Measurements from ENCODE around the gene MBNL1. TPM values are rescaled to one million over a fixed set of nuclear protein-coding genes. Genes with fewer than 3 reads are reported as not detected.

Gene MBNL1
- total and polyA plus RNA-seq, 4 donors = 17.1 to 110 (median 62.3) TPM

- TF ChIP-seq FOXA2 (IDR thresholded peaks at IDR 0.05) (no peak), ZBTB33 (IDR thresholded peaks at IDR 0.05) (peak; percentile 26), RAD21 (IDR thresholded peaks at IDR 0.05) (peak; percentile 32 to 46), HNF4A (conservative IDR thresholded peaks at IDR 0.05) (peak; percentile 87), NR2F2 (IDR thresholded peaks at IDR 0.05) (peak; percentile 8), GABPA (IDR thresholded peaks at IDR 0.05 in 1 of 2, conservative IDR thresholded peaks at IDR 0.05 in 1 of 2) (no peak), JUND (IDR thresholded peaks at IDR 0.05) (peak; percentile 91 to 96)
These were observed 33.8 kb downstream of the MBNL1 start (continued) for GRCh38 chr3:152302521-152303021.

- H3K9ac ChIP-seq (ENCODE audit: low read depth in 1 of 2, low read length in 2 of 2) = no peak overlapping the region
- H3K9me3 ChIP-seq (ENCODE audit: control insufficient read depth in 4 of 4, low read length in 3 of 4) = no peaks in the 10 kb centered on the region
- no peaks in the 10 kb centered on the region for H3K27me3 ChIP-seq (ENCODE audit: control insufficient read depth in 4 of 4, insufficient read depth in 4 of 4, low read length in 3 of 4)
- no peak overlapping the region for H3K4me3 ChIP-seq (ENCODE audit: low read depth in 1 of 3, low read length in 3 of 3)
- no peak for TF ChIP-seq YY1 (IDR thresholded peaks at IDR 0.05)
- no peak for TF ChIP-seq REST (IDR thresholded peaks at IDR 0.05)
- TF ChIP-seq HNF4A (conservative IDR thresholded peaks at IDR 0.05) = no peak
- no peak for TF ChIP-seq HNF4G (IDR thresholded peaks at IDR 0.05)
- TF ChIP-seq FOXA2 (IDR thresholded peaks at IDR 0.05) = no peak
- TF ChIP-seq GABPA (IDR thresholded peaks at IDR 0.05 in 1 of 2, conservative IDR thresholded peaks at IDR 0.05 in 1 of 2) = no peak
- TF ChIP-seq MAX (IDR thresholded peaks at IDR 0.05) = no peak
- no peak for TF ChIP-seq CTCF (IDR thresholded peaks at IDR 0.05; ENCODE audit: low read depth, low read length, missing input control)
- no peak for TF ChIP-seq EGR1 (IDR thresholded peaks at IDR 0.05; ENCODE audit: low read depth in 2 of 2)
- TF ChIP-seq RAD21 (IDR thresholded peaks at IDR 0.05) = no peak
- TF ChIP-seq ZBTB33 (IDR thresholded peaks at IDR 0.05) = no peak
- no peak for TF ChIP-seq RXRA (IDR thresholded peaks at IDR 0.05)
- no peak for TF ChIP-seq ATF3 (IDR thresholded peaks at IDR 0.05)
- TF ChIP-seq NR2F2 (IDR thresholded peaks at IDR 0.05) = no peak
- no peak for TF ChIP-seq SP1 (IDR thresholded peaks at IDR 0.05)
- TF ChIP-seq JUND (IDR thresholded peaks at IDR 0.05) = no peak
- TF ChIP-seq TAF1 (conservative IDR thresholded peaks at IDR 0.05) = no peak
- no peak for TF ChIP-seq FOXA1 (IDR thresholded peaks at IDR 0.05)
- H3K4me1 ChIP-seq (ENCODE audit: control insufficient read depth in 4 of 4, insufficient read depth in 4 of 4, low read length in 3 of 4) = peaks cover 7 to 36% (median 25%) of the 10 kb centered on the region in 4 donors
- peaks cover 0 to 4% (median 0%) of the 10 kb centered on the region in 4 donors for H3K36me3 ChIP-seq (ENCODE audit: control insufficient read depth in 4 of 4, insufficient read depth in 3 of 4, low read depth in 1 of 4, low read length in 3 of 4)
- peak overlapping the region in 1 of 2 donors; percentile 16 for H3K27ac ChIP-seq (ENCODE audit: low read depth in 1 of 2, low read length in 2 of 2)
- DNase-seq (ENCODE audit: low spot score) = no peak
These were observed 35.4 kb downstream of the MBNL1 start for GRCh38 chr3:152304160-152304559.

All from liver (tissue), 9 donors.